Adrenal gland (tissue), 5 donors: ENCODE measurements around the gene DCUN1D4.

Experiments used
- POLR2A ChIP-seq, 2 donors: fragments of 450-650 bp; IDR thresholded peaks; one replicate each; pipeline ENCODE4 v1.6.1; 2017; ENCODE audit warnings: antibody characterized with exemption in 2 of 2, mild to moderate bottlenecking in 2 of 2, moderate library complexity in 1 of 2
- TF ChIP-seq, protein P1 (sequence below), 6 experiments: fragments of 450-650 bp in 4 of 6; fragments of 200-600 bp in 2 of 6; sonication (generic) in 1 of 6; IDR thresholded peaks; 1 replicate in 5 of 6; 2 replicates in 1 of 6; pipeline versions ENCODE4 v1.5.1 to v1.8.0; 2016 to 2021; ENCODE audit warnings: antibody characterized with exemption in 6 of 6, mild to moderate bottlenecking in 2 of 6, moderate library complexity in 1 of 6
- donor health status: DM: no; HTN: no; CAD: no.

DNA sequence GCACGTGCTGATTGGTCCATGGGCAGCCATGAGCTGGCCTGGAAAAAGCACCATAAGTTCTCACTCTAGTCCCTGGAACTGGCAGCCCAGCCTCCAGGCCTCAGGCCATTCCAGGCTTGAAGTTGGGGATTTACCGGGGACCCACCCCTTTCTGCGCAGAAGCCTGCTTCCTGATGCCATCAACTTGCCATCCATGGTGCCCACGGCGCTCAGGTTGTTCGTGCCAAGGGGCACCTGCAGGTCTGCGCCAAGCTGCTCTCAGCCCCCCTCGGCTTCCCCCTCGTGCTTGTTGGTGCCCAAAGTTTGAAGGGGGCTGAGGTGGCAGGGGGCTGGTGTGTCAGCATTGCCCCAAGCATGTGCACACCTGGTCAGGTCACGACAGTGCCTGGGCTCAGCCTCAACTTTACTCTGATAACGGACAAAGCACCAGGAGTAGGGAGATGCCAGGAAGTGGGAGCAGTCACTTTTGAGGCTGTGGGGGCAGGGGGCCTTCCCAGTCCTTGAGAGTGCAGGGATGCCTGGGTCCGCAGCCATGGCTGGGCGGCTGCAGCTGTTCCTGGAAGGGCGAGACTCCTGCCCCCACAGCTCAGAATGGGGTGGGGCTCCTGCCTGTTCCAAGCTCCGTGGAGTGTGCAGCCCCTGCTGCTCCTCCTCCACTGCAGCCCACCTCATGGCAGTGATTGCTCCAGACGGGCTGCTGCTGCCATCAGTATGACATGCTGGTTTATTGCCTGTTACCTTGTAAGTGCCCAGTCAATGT, 24.9 kb downstream of the DCUN1D4 start:
- TF ChIP-seq, protein P1, sequence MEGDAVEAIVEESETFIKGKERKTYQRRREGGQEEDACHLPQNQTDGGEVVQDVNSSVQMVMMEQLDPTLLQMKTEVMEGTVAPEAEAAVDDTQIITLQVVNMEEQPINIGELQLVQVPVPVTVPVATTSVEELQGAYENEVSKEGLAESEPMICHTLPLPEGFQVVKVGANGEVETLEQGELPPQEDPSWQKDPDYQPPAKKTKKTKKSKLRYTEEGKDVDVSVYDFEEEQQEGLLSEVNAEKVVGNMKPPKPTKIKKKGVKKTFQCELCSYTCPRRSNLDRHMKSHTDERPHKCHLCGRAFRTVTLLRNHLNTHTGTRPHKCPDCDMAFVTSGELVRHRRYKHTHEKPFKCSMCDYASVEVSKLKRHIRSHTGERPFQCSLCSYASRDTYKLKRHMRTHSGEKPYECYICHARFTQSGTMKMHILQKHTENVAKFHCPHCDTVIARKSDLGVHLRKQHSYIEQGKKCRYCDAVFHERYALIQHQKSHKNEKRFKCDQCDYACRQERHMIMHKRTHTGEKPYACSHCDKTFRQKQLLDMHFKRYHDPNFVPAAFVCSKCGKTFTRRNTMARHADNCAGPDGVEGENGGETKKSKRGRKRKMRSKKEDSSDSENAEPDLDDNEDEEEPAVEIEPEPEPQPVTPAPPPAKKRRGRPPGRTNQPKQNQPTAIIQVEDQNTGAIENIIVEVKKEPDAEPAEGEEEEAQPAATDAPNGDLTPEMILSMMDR (IDR thresholded peaks at IDR 0.05), result no peak
- no peak for TF ChIP-seq POLR2A (IDR thresholded peaks at IDR 0.05)
